Activated T-cell treated with anti-CD3 and anti-CD28 coated beads for 24 hours (primary cell): ENCODE measurements around the gene AMDHD1.
A peak's percentile ranks its signal among the peaks of the same experiment; 100 is the strongest.

ENCODE experiments used
- DNase-seq: peaks from one replicate; pipeline ENCODE4 v3.0.0-alpha.2; 2020; ENCODE audit warnings: low read depth

The AMDHD1 gene

DNA sequence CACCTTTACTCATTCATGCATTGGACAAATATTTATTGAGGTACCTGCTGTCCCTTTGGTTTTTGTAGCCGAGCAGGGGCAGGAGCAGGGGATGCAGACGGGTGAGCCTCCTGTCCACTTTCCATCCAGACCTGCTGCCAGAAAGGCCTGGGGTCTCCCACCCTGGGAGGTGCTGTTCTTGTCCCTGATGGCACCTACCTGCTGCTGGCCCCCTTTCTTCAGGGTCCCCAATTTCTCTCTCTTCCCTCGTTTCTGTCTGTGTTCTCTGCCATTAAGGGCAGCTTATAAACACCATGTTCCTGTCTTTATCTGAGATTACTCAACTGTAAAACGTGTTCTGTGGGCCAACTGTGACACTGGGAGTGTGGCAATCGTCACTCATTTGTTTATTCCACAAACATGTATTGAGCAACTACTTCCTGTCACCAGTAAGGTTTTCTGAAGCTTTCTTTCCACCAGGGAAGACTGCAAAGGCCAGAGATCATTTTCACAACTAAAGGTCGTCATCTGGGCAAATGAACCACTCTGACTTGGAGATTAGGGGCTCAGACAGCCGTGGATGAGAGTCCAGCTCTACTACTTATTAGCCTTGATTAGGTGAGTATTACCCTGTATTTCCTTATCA, 53.0 kb downstream of the AMDHD1 start, which contains the start of gene HAL:
HAL (minus strand) TSS at position 311 of the 625 bp plus-strand sequence. CDS start 434 bp downstream, outside the sequence.
- DNase-seq = no peak

DNA sequence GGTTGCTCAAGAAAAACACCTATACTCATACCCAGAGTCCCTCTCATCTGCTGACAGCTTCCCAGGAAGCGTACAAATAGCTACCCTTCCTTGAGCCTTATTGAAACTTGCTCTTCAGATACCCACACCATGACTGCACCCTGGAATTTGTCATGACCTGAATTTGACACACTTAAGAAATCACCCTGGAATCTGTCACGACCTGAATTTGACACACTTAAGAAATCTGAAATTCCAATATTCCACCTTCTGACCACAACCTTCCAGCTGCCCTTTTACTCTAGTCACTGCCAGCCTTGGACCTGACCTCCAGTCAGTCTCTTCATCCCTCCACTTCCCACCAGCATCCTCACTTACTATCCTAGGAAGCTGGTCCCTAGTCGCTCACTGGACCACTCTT, 54.1 kb downstream of the AMDHD1 start:
- DNase-seq = no peak

DNA sequence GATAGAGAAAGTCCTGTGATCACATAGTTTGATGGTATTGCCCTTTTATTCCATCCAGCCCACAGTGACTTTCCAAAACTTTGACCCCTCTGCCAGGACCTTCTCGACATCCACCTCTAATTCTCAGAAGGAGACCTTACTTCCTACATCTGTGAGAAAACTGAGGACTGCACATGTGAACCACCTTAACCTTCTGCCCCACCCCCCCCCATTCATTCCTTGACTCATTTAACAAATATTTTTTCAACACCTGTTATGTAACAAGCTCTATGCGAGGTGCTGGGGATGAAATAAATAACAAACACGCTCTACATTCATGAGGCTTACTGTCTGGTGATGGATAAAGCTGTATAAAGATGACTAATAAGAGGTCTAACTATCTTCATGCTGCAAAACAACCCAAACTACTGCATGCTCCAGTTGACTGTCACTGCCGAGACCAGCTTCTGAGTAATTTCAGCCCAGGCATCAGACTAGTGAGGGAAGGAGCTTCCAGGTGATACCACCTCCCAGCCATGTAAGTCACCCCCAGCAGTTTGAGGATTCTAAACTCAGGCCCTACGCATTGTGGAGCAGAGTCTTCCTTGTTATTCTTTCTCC, 54.9 kb downstream of the AMDHD1 start:
- no peak for DNase-seq

DNA sequence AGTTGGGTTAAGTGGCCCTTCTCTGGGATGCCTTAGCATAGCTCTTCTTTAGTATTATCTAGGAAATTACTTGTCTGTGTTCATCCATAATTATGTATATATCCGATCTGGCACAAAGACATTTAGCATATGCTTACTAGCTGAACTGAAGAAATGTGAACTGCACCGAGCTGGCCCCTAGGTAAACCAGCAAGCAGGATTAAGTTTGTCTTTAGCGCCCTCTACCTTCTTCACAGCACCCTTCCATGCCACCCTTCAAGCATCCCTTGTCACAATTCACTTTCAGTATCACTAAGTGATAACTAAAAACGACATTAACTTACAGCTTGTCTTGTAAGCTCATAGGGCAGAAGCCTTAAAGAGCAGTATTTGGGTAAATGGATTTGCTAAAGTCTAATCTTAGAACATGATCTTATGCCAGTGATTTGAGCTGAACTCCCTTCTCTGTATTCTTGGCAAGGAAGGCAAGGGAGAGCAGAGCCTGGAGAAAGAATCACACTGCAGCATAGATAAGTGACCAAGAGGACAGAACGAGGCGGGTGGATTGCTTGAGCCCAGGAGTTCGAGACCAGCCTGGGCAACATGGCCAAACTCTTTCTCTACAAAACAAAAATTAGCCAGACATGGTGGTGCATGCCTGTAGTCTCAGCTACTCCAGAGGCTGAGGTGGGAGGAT, 55.6 kb downstream of the AMDHD1 start:
- DNase-seq = peak; percentile 16

DNA sequence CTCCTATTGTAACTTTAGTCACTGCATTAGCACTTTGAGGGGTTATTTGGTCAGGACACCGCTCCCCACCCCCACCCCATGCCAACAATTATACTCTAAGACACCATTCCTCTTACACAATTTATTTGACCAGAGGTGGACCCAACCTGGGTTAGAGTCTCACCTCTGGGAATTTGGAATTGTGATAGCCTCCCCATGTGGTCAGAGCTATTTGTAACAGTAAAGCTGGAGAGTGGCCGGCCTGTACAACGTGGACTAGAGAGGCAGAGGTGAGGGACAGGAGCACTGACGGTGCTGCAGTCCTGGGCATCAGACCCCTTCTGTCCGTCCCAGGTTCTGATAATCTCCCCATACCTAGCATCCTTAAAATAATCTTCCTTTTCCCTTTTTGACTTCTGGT, 56.4 kb downstream of the AMDHD1 start:
- no peak for DNase-seq

DNA sequence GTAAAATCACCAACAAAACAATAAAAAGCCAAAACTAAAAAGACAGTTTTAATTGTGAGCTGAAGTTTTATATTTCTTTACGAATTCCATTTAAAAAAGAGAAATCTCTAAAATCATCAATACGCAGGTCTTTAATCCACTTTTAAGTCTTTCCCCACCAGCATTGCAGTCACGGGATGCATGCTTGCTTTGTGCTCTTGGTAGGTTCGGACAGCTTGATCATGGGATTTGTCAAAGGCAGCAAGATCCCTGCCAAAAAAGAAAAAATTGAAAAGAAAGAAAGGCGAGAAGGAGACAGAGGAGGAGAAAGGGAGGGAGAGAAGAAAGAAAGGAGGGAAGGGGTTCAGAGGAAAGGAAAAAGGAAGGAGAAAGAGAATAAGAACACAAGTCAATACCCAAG, 57.7 kb downstream of the AMDHD1 start:
- no peak for DNase-seq

DNA sequence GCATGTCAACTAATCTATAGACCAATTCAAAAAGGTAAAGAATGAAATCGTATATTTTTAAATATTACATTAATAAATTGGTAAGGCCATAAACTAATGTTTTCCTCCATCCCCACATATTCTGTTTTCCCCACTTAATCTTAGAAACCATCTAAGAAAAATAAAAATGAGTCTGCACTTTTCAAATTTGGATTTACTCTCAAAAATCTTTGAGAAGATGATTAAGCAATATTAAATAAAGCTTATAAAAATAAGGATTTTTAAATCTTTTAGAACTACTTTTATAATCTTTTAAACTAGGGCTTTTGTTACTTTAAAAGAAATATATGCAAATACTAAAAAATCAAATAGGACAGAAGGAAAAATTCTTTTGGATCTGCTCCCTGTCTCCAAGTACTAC, 63.6 kb downstream of the AMDHD1 start:
- no peak for DNase-seq

DNA sequence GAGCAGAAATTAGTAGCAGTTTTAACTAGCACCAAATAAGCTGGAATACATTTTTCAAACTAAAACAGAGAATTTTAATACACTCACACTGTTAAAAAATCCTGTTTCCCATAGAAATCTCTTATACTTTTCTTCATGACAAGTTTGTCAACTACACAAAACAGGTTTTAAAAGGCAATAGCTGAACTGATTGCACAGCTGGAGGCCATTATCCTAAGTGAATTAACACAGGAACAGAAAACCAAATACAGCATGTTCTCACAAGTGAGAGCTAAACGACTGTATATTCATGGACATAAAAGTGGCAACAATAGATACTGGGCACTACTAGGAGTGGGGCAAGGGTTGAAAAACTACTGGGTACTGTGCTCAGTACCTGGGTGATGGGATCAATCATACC, 64.6 kb downstream of the AMDHD1 start:
- DNase-seq = no peak

DNA sequence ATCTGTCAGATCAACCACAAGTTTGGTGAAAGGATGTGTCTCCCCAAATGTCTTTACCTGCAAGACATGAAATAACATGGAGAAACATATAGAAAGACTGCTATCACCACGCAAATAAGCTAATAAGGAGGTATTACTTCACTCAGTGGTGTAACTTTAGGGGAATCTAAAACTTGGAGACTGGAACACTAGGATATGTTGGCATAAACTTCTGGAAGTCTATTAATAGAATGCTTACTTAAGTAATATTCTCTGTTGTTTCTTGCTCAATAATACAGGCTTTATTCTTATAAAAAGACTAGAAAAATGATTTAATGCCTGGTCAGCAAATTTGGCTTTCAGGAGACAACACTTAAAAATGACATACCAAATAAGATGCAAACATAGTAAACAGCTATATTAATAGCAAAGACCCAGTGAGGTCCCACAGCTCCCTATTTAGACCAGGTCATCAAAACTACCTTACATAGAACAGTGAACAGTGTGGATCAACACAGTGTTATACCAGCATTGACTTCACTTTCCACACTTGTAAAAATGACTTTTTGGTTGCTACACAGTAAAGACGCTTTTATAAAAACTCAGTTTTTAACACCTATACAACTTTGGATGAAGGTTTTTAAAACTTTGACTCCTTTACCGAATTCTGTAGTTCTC, 71.9 kb downstream of the AMDHD1 start:
- DNase-seq = no peak

DNA sequence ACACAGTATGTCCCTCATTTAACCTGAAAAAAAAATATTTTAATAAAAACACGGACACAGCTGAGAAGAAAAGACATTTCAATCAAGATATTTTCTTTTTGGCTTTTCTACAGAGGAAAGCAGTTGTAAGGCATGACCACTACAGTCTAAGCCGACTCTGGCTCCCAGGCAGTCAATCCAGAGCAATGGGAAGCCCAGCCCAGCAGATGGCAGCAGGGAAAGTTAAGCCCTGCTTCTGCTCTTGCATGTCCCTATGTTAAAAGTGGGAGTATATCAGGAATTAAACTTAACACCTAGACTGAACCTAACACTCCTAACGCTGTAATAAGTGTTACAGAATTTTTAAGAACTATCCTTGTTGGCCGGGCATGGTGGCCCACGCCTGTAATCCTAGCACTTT, 72.5 kb downstream of the AMDHD1 start:
- no peak for DNase-seq
